Smooth muscle cell (in vitro differentiated cells): ENCODE data around the gene SLC48A1. TPM values are rescaled to one million over a fixed set of nuclear protein-coding genes. Genes with fewer than 3 reads are reported as not detected.
A peak's percentile ranks its signal among the peaks of the same experiment; 100 is the strongest.

ENCODE experiments used
- DNase-seq: peaks from one replicate; lab custom pipeline; 2025; ENCODE audit not compliant: unreplicated experiment; lab: John Stamatoyannopoulos, UW
- H2AFZ ChIP-seq: fragments of 200-600 bp; sonication (generic); 2 replicates; pipeline ENCODE4 v1.6.0; 2016; ENCODE audit warnings: antibody characterized with exemption, low read depth, mild to moderate bottlenecking
- H3F3A ChIP-seq: fragments of 200-600 bp; sonication (generic); 2 replicates; pipeline ENCODE4 v1.6.0; 2017; ENCODE audit warnings: antibody characterized with exemption, low read depth
- H3K27ac ChIP-seq: fragments of 200-600 bp; sonication (generic); 2 replicates; pipeline ENCODE4 v1.5.1; 2016; ENCODE audit warnings: low read depth, mild to moderate bottlenecking
- H3K27me3 ChIP-seq: fragments of 200-600 bp; sonication (generic); 2 replicates; pipeline ENCODE4 v1.6.1; 2016; ENCODE audit warnings: low read depth, mild to moderate bottlenecking
- H3K36me3 ChIP-seq: fragments of 200-600 bp; sonication (generic); 2 replicates; pipeline ENCODE4 v1.5.1; 2016; ENCODE audit warnings: low read depth
- H3K4me1 ChIP-seq: fragments of 200-600 bp; sonication (generic); 2 replicates; pipeline ENCODE4 v1.5.1; 2016; ENCODE audit warnings: low read depth
- H3K4me2 ChIP-seq: fragments of 200-600 bp; sonication (generic); 2 replicates; pipeline ENCODE4 v1.6.0; 2016; ENCODE audit warnings: mild to moderate bottlenecking
- H3K4me3 ChIP-seq: fragments of 200-600 bp; sonication (generic); 2 replicates; pipeline ENCODE4 v1.5.1; 2016; ENCODE audit warnings: mild to moderate bottlenecking
- H3K79me2 ChIP-seq: fragments of 200-600 bp; sonication (generic); 2 replicates; pipeline ENCODE4 v1.6.0; 2016; ENCODE audit warnings: low read depth, mild to moderate bottlenecking
- H3K9ac ChIP-seq: fragments of 200-600 bp; sonication (generic); 2 replicates; pipeline ENCODE4 v1.6.0; 2016; ENCODE audit warnings: low read depth
- H3K9me3 ChIP-seq: fragments of 200-600 bp; sonication (generic); replicated peaks from 2 replicates; pipeline ENCODE4 v1.5.1; 2016; ENCODE audit warnings: low read depth
- H4K20me1 ChIP-seq: fragments of 200-600 bp; sonication (generic); 2 replicates; pipeline ENCODE4 v1.6.0; 2016; ENCODE audit warnings: low read depth
- CTCF ChIP-seq: fragments of 200-600 bp; sonication (generic); IDR thresholded peaks from 2 replicates; pipeline ENCODE4 v1.5.1; 2017; ENCODE audit warnings: borderline replicate concordance, mild to moderate bottlenecking, antibody characterized with exemption; ENCODE audit not compliant: insufficient read depth, poor library complexity, severe bottlenecking
- WGBS: methylation state at CpG from one replicate; pipeline ENCODE4 v1.1.7; 2016; ENCODE audit warnings: low lambda C conversion rate; 5-methylcytosine and 5-hydroxymethylcytosine counted together
- polyA plus RNA-seq: library from polyadenylated mRNA; unstranded; fragments of >200 nt; fragmentation: Nextera tagmentation; extraction: Ambion mirVana; gene quantifications from 2 replicates; pipeline ENCODE4 v1.2.1, GENCODE V29; 2016
- total RNA-seq: library from RNA; depleted of rRNA; stranded (reverse); fragments of >200 nt; gene quantifications from 2 replicates; pipeline ENCODE4 v1.2.3, GENCODE V29; 2014

The SLC48A1 gene
- total and polyA plus RNA-seq, 2 experiments from 2014 or later = 6.2 to 11.4 TPM

GRCh38 chr12:47740606-47741339 lies 32.3 kb upstream of the SLC48A1 start:
- Histone ChIP-seq H3K9me3 (no peaks in the 10 kb centered on the region), H3K4me3 (no peak overlapping the region), H3K79me2 (no peaks in the 10 kb centered on the region), H3K9ac (no peak overlapping the region), H2AFZ (no peak overlapping the region), H3K36me3 (no peaks in the 10 kb centered on the region), H3F3A (no peaks in the 10 kb centered on the region), H3K4me2 (peak overlapping the region; percentile 31), H3K27ac (no peak overlapping the region), H3K27me3 (no peaks in the 10 kb centered on the region), H3K4me1 (peaks cover 12% of the 10 kb centered on the region), H4K20me1 (no peaks in the 10 kb centered on the region)
- WGBS = 92% methylated on average over 19 of the region's 21 CpGs
- no peak for TF ChIP-seq CTCF
- DNase-seq = no peak

GRCh38 chr12:47741340-47741703 lies 31.7 kb upstream of the SLC48A1 start:
- no peak overlapping the region for H3K27ac ChIP-seq
- H3F3A ChIP-seq = no peaks in the 10 kb centered on the region
- no peaks in the 10 kb centered on the region for H3K27me3 ChIP-seq
- H3K4me2 ChIP-seq = peak overlapping the region; percentile 31
- H2AFZ ChIP-seq = no peak overlapping the region
- peak; percentile 32 for DNase-seq
- 23% methylated on average over 4 of the region's 4 CpGs for WGBS
- no peaks in the 10 kb centered on the region for H3K36me3 ChIP-seq
- H3K4me3 ChIP-seq = no peak overlapping the region
- H3K9ac ChIP-seq = no peak overlapping the region
- H4K20me1 ChIP-seq = no peaks in the 10 kb centered on the region
- H3K4me1 ChIP-seq = peaks cover 12% of the 10 kb centered on the region
- no peaks in the 10 kb centered on the region for H3K79me2 ChIP-seq
- no peak for TF ChIP-seq CTCF
- H3K9me3 ChIP-seq = no peaks in the 10 kb centered on the region

GRCh38 chr12:47742253-47742825 lies 30.7 kb upstream of the SLC48A1 start:
- no peak overlapping the region for H3K4me3 ChIP-seq
- H3K9ac ChIP-seq = no peak overlapping the region
- H3F3A ChIP-seq = no peaks in the 10 kb centered on the region
- WGBS = 66% methylated on average over 7 of the region's 7 CpGs
- no peaks in the 10 kb centered on the region for H4K20me1 ChIP-seq
- no peak overlapping the region for H3K4me2 ChIP-seq
- TF ChIP-seq CTCF = peak; percentile 99
- H3K36me3 ChIP-seq = no peaks in the 10 kb centered on the region
- H2AFZ ChIP-seq = no peak overlapping the region
- no peak for DNase-seq
- H3K27ac ChIP-seq = no peak overlapping the region
- H3K4me1 ChIP-seq = peaks cover 12% of the 10 kb centered on the region
- no peaks in the 10 kb centered on the region for H3K27me3 ChIP-seq
- H3K79me2 ChIP-seq = no peaks in the 10 kb centered on the region
- H3K9me3 ChIP-seq = no peaks in the 10 kb centered on the region
